GM12878 (cell line): ENCODE results near the gene SIK3. TPM values are rescaled to one million over a fixed set of nuclear protein-coding genes. Genes with fewer than 3 reads are reported as not detected.

Source experiments
- ATAC-seq: fragments of 200-7000 bp; cut with Tn5 transposase; 3 replicates; pipeline ENCODE4 v1.9.1; 2020; ENCODE audit warnings: mild to moderate bottlenecking, moderate library complexity
- BruUV-seq: library from RNA; stranded (reverse); fragments of 400-500 nt; replicated peaks from 2 replicates; lab custom pipeline; 2021; lab: Mats Ljungman, UMichigan
- CTCF ChIA-PET: fragments of 300-600 bp; sonication (Branson Sonifier 250); formaldehyde crosslinking; extraction: SDS; loops from one replicate; lab custom pipeline; 2021; ENCODE audit warnings: inconsistent platforms; lab: Yijun Ruan, JAX
- POLR2A ChIA-PET: fragments of 350-600 bp; formaldehyde crosslinking; extraction: SDS; loops from one replicate; lab custom pipeline; 2021; ENCODE audit warnings: inconsistent platforms; lab: Charles Lee
- RAD21 ChIA-PET: fragments of 300-600 bp; sonication (Branson Sonifier 250); formaldehyde crosslinking; loops from one replicate; lab custom pipeline; 2023; ENCODE audit warnings: antibody characterized with exemption; ENCODE audit not compliant: unreplicated experiment; lab: Charles Lee
- SMC1A ChIA-PET: fragments of 300-600 bp; sonication (Branson Sonifier 250); formaldehyde crosslinking; loops from one replicate; lab custom pipeline; 2023; ENCODE audit not compliant: unreplicated experiment, uncharacterized antibody; lab: Charles Lee
- DNase-seq: peaks from one replicate; pipeline ENCODE4 v3.0.0-alpha.2; 2011; ENCODE audit warnings: low read depth, low spot score
- FAIRE-seq: peaks from 3 replicates; lab custom pipeline; 2011; peaks lifted over from hg19 to GRCh38; lab: Jason Lieb, UNC
- H2AFZ ChIP-seq: 2 replicates; pipeline ENCODE4 v1.6.0; 2011; ENCODE audit warnings: low read depth, low read length, control low read depth; ENCODE audit not compliant: control insufficient read depth
- H3K27ac ChIP-seq: 2 replicates; pipeline ENCODE4 v1.5.1; 2011; ENCODE audit warnings: control low read depth; ENCODE audit not compliant: control insufficient read depth, insufficient read depth
- H3K27me3 ChIP-seq, 2 experiments: replicated peaks in 1 of 2; 2 replicates each; pipeline versions ENCODE4 v1.6.0 to v1.6.1; 2011; ENCODE audit warnings: low read length in 1 of 2; ENCODE audit not compliant: control insufficient read depth in 2 of 2, insufficient read depth in 2 of 2
- H3K36me3 ChIP-seq, 2 experiments: 2 replicates each; pipeline ENCODE4 v1.5.1; 2011; ENCODE audit warnings: low read length in 1 of 2; ENCODE audit not compliant: control insufficient read depth in 2 of 2, insufficient read depth in 2 of 2
- H3K4me1 ChIP-seq: 2 replicates; pipeline ENCODE4 v1.6.1; 2011; ENCODE audit warnings: mild to moderate bottlenecking, low read length, moderate library complexity, mixed read lengths; ENCODE audit not compliant: control insufficient read depth, insufficient read depth
- H3K4me2 ChIP-seq: 2 replicates; pipeline ENCODE4 v1.6.0; 2011; ENCODE audit warnings: control low read depth; ENCODE audit not compliant: control insufficient read depth, insufficient read depth
- H3K4me3 ChIP-seq: fragments of 200-600 bp; sonication (generic); 2 replicates; pipeline ENCODE4 v1.5.1; 2016
- H3K79me2 ChIP-seq: 2 replicates; pipeline ENCODE4 v1.6.0; 2011; ENCODE audit warnings: low read length; ENCODE audit not compliant: control insufficient read depth, insufficient read depth
- H3K9ac ChIP-seq: 2 replicates; pipeline ENCODE4 v1.8.0; 2011; ENCODE audit warnings: low read length, control low read depth, mixed read lengths; ENCODE audit not compliant: control insufficient read depth, insufficient read depth
- H3K9me3 ChIP-seq: replicated peaks from 3 replicates; pipeline ENCODE4 v1.5.1; 2011; ENCODE audit warnings: mild to moderate bottlenecking, low read length; ENCODE audit not compliant: control insufficient read depth, insufficient read depth
- H4K20me1 ChIP-seq: 2 replicates; pipeline ENCODE4 v1.6.0; 2011; ENCODE audit not compliant: control insufficient read depth, insufficient read depth
- BHLHE40 ChIP-seq, 2 experiments: fragments of 450-650 bp in 1 of 2; IDR thresholded peaks; 2 replicates each; pipeline ENCODE4 v1.6.1; 2011 to 2017; ENCODE audit warnings: low read depth in 2 of 2, borderline replicate concordance in 1 of 2, improper control_type of control experiment in 1 of 2, low read length in 1 of 2, mild to moderate bottlenecking in 1 of 2
- EED ChIP-seq: sonication (generic); IDR thresholded peaks from 2 replicates; pipeline ENCODE4 v1.6.1; 2016; ENCODE audit warnings: antibody characterized with exemption, low read depth
- RUNX3 ChIP-seq: IDR thresholded peaks from 2 replicates; pipeline ENCODE4 v1.6.1; 2012; ENCODE audit warnings: low read length, inconsistent platforms
- WGBS: methylation state at CpG from one replicate; pipeline ENCODE4 v1.1.6; 2016; ENCODE audit warnings: low lambda C conversion rate; ENCODE audit not compliant: insufficient replicate concordance, insufficient coverage; ENCODE audit errors: missing lambda C conversion rate; 5-methylcytosine and 5-hydroxymethylcytosine counted together
- in situ Hi-C: fragments of 300-500 bp; cut with MboI; formaldehyde crosslinking; loops from 9 replicates; pipeline ENCODE4 v1.14.3; 2018; ENCODE audit warnings: mixed read lengths
- intact Hi-C: fragments of 100-400 bp; cut with micrococcal nuclease; formaldehyde crosslinking; loops from one replicate; pipeline ENCODE4 v1.14.2; 2022; ENCODE audit not compliant: unreplicated experiment
- polyA plus RNA-seq, 11 experiments: library from polyadenylated mRNA; depleted of rRNA in 4 of 11; unstranded in 6 of 11; stranded (reverse) in 5 of 11; fragments of >200 nt; fragmentation: Nextera tagmentation in 4 of 11; fragmentation: Illumina TruSeq in 1 of 11; extraction: Ambion mirVana in 4 of 11; extraction: Trizol in 1 of 11; gene quantifications; 1 replicate in 1 of 11; 2 replicates in 10 of 11; pipeline versions ENCODE4 v1.2.1 to v1.2.3, GENCODE V29; 2011 to 2016; ENCODE audit warnings: inconsistent platforms in 2 of 11, missing spikeins in 2 of 11, low read depth in 1 of 11
- total RNA-seq, 4 experiments: library from RNA; depleted of rRNA in 3 of 4; stranded (reverse); fragments of >200 nt in 3 of 4; fragmentation: Illumina TruSeq in 1 of 4; extraction: Trizol in 1 of 4; gene quantifications; 2 replicates each; pipeline versions ENCODE4 v1.2.1 to v1.2.3, GENCODE V29; 2013 to 2021
- TF ChIP-seq, protein P1 (sequence below): fragments of 450-650 bp; IDR thresholded peaks from 2 replicates; pipeline ENCODE4 v1.6.1; 2016; ENCODE audit warnings: mild to moderate bottlenecking

Gene SIK3
- total and polyA plus RNA-seq, 10 of the 15 experiments (the other 5 are each of a cell fraction or from before 2014, with no cell fraction given) = 2.5 to 31.9 (median 11.1) TPM

- ChIA-PET RAD21 (interaction anchor here (0.7 to 1.5 kb wide), 8 partner anchors 44 to 219 kb away, joined by 3 to 5 read pairs (median 4); partner anchors contain the start of gene PAFAH1B2), CTCF (interaction anchor here (0.7 to 2.4 kb wide), 11 partner anchors 8 to 256 kb away, joined by 3 to 10 read pairs (median 4); no protein-coding TSS in a partner anchor), SMC1A (interaction anchor here (0.8 to 2.1 kb wide), 11 partner anchors 11 to 174 kb away, joined by 3 to 10 read pairs (median 5); no protein-coding TSS in a partner anchor), POLR2A (interaction anchor here (0.6 to 1.2 kb wide), 5 partner anchors 11 to 254 kb away, joined by 3 to 8 read pairs (median 4); partner anchors contain the start of gene SIK3)
- peak overlapping the region; percentile 86 for H3K4me2 ChIP-seq
- H3K36me3 ChIP-seq = peaks cover 3 to 14% of the 10 kb centered on the region in 2 experiments; a peak in 2 of 4 replicates
- no peak for FAIRE-seq
- peak overlapping the region; percentile 73 for H3K27ac ChIP-seq
- no peak for DNase-seq
- intact Hi-C loops = loop anchor here (5.0 kb wide), 1 partner anchor 172 kb away; the partner anchor contains the start of gene SIK3
- no TSS peak for BruUV-seq
- WGBS = 2% methylated on average over 8 of the region's 8 CpGs
- peak overlapping the region; percentile 7; the same call in 1 of the 2 replicates for H3K9ac ChIP-seq
- H3K79me2 ChIP-seq = no peaks in the 10 kb centered on the region; the same call in none of the 2 replicates
- ATAC-seq = peak; percentile 41
- no peaks in the 10 kb centered on the region for H3K9me3 ChIP-seq
- TF ChIP-seq BHLHE40 (IDR thresholded peaks at IDR 0.05; ENCODE audit: borderline replicate concordance in 1 of 2, low read depth in 2 of 2, low read length in 1 of 2) (0 out of 4 replicates have a peak, but pooled peaks of 1 of the 2 experiments have one; percentile 32), RUNX3 (peak; percentile 54), EED (peak; percentile 53)
- TF ChIP-seq, protein P1, sequence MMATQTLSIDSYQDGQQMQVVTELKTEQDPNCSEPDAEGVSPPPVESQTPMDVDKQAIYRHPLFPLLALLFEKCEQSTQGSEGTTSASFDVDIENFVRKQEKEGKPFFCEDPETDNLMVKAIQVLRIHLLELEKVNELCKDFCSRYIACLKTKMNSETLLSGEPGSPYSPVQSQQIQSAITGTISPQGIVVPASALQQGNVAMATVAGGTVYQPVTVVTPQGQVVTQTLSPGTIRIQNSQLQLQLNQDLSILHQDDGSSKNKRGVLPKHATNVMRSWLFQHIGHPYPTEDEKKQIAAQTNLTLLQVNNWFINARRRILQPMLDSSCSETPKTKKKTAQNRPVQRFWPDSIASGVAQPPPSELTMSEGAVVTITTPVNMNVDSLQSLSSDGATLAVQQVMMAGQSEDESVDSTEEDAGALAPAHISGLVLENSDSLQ = no peak
- peak overlapping the region; percentile 8; the same call in 1 of the 2 replicates for H3K4me3 ChIP-seq
- no peaks in the 10 kb centered on the region for H4K20me1 ChIP-seq
- no peak overlapping the region for H2AFZ ChIP-seq
- H3K4me1 ChIP-seq = peaks cover 53% of the 10 kb centered on the region
- H3K27me3 ChIP-seq = no peaks in the 10 kb centered on the region
- in situ Hi-C loops = no loop called here
Measured at GRCh38 chr11:116925050-116925449, 173.2 kb downstream of the SIK3 start.
